ENCODE measurements around the gene PALLD. TPM values are rescaled to one million over a fixed set of nuclear protein-coding genes. Genes with fewer than 3 reads are reported as not detected.

Gene PALLD
- total RNA-seq, 1 experiment from 2014 or later, result 23.7 TPM

- no peaks in the 10 kb centered on the region for H3K9me3 Mint-ChIP-seq
- DNase-seq (ENCODE audit: low spot score), result no peak
- ATAC-seq, result no peak
- TF ChIP-seq, protein P1, sequence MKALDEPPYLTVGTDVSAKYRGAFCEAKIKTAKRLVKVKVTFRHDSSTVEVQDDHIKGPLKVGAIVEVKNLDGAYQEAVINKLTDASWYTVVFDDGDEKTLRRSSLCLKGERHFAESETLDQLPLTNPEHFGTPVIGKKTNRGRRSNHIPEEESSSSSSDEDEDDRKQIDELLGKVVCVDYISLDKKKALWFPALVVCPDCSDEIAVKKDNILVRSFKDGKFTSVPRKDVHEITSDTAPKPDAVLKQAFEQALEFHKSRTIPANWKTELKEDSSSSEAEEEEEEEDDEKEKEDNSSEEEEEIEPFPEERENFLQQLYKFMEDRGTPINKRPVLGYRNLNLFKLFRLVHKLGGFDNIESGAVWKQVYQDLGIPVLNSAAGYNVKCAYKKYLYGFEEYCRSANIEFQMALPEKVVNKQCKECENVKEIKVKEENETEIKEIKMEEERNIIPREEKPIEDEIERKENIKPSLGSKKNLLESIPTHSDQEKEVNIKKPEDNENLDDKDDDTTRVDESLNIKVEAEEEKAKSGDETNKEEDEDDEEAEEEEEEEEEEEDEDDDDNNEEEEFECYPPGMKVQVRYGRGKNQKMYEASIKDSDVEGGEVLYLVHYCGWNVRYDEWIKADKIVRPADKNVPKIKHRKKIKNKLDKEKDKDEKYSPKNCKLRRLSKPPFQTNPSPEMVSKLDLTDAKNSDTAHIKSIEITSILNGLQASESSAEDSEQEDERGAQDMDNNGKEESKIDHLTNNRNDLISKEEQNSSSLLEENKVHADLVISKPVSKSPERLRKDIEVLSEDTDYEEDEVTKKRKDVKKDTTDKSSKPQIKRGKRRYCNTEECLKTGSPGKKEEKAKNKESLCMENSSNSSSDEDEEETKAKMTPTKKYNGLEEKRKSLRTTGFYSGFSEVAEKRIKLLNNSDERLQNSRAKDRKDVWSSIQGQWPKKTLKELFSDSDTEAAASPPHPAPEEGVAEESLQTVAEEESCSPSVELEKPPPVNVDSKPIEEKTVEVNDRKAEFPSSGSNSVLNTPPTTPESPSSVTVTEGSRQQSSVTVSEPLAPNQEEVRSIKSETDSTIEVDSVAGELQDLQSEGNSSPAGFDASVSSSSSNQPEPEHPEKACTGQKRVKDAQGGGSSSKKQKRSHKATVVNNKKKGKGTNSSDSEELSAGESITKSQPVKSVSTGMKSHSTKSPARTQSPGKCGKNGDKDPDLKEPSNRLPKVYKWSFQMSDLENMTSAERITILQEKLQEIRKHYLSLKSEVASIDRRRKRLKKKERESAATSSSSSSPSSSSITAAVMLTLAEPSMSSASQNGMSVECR (CRISPR knock-in tag; IDR thresholded peaks at IDR 0.05; ENCODE audit: borderline replicate concordance), result no peak
- no peak for TF ChIP-seq HMGA2 (CRISPR knock-in tag; IDR thresholded peaks at IDR 0.05)
- TF ChIP-seq ELF4 (CRISPR knock-in tag; IDR thresholded peaks at IDR 0.05; ENCODE audit: low read depth), result no peak
- TF ChIP-seq USF1 (CRISPR knock-in tag; IDR thresholded peaks at IDR 0.05), result no peak
- no peak for TF ChIP-seq IRF1 (CRISPR knock-in tag; IDR thresholded peaks at IDR 0.05)
- no peak for TF ChIP-seq RELA (CRISPR knock-in tag; IDR thresholded peaks at IDR 0.05; ENCODE audit: borderline replicate concordance)
- no peak for TF ChIP-seq CBFB (CRISPR knock-in tag; IDR thresholded peaks at IDR 0.05; ENCODE audit: low read depth)
- TF ChIP-seq E2F4 (CRISPR knock-in tag; IDR thresholded peaks at IDR 0.05; ENCODE audit: borderline replicate concordance, low read depth), result no peak
- TF ChIP-seq, protein P2, sequence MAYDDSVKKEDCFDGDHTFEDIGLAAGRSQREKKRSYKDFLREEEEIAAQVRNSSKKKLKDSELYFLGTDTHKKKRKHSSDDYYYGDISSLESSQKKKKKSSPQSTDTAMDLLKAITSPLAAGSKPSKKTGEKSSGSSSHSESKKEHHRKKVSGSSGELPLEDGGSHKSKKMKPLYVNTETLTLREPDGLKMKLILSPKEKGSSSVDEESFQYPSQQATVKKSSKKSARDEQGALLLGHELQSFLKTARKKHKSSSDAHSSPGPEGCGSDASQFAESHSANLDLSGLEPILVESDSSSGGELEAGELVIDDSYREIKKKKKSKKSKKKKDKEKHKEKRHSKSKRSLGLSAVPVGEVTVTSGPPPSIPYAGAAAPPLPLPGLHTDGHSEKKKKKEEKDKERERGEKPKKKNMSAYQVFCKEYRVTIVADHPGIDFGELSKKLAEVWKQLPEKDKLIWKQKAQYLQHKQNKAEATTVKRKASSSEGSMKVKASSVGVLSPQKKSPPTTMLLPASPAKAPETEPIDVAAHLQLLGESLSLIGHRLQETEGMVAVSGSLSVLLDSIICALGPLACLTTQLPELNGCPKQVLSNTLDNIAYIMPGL (CRISPR knock-in tag; IDR thresholded peaks at IDR 0.05), result no peak
- no peak for TF ChIP-seq FOXJ3 (CRISPR knock-in tag; IDR thresholded peaks at IDR 0.05; ENCODE audit: borderline replicate concordance)
- no peak for TF ChIP-seq ZNF121 (CRISPR knock-in tag; IDR thresholded peaks at IDR 0.05)
- TF ChIP-seq KAT7 (CRISPR knock-in tag; IDR thresholded peaks at IDR 0.05; ENCODE audit: borderline replicate concordance), result no peak
- TF ChIP-seq, protein P3, sequence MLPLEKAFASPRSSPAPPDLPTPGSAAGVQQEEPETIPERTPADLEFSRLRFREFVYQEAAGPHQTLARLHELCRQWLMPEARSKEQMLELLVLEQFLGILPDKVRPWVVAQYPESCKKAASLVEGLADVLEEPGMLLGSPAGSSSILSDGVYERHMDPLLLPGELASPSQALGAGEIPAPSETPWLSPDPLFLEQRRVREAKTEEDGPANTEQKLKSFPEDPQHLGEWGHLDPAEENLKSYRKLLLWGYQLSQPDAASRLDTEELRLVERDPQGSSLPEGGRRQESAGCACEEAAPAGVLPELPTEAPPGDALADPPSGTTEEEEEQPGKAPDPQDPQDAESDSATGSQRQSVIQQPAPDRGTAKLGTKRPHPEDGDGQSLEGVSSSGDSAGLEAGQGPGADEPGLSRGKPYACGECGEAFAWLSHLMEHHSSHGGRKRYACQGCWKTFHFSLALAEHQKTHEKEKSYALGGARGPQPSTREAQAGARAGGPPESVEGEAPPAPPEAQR (CRISPR knock-in tag; IDR thresholded peaks at IDR 0.05), result no peak
- ChIA-PET CTCF (no interaction called here), POLR2A (no interaction called here)
- H3K4me1 Mint-ChIP-seq, result peaks cover 19% of the 10 kb centered on the region
- no peaks in the 10 kb centered on the region for H3K36me3 Mint-ChIP-seq
- H3K27me3 Mint-ChIP-seq (ENCODE audit: low read depth), result peaks cover 14% of the 10 kb centered on the region
- H3K27ac Mint-ChIP-seq, result no peak overlapping the region
- no peak overlapping the region for H3K4me3 Mint-ChIP-seq
Observed at GRCh38 chr4:168566726-168567125, 69.9 kb downstream of the PALLD start.

- no peak for TF ChIP-seq IRF2 (CRISPR knock-in tag; IDR thresholded peaks at IDR 0.05; ENCODE audit: borderline replicate concordance, low read depth)
- ATAC-seq (peak; percentile 59), DNase-seq (ENCODE audit: low spot score) (no peak)
- Mint-ChIP-seq H3K27ac (no peak overlapping the region), H3K4me3 (no peak overlapping the region), H3K27me3 (ENCODE audit: low read depth) (peaks cover 4% of the 10 kb centered on the region), H3K9me3 (no peaks in the 10 kb centered on the region), H3K36me3 (no peaks in the 10 kb centered on the region), H3K4me1 (peaks cover 14% of the 10 kb centered on the region)
- ChIA-PET POLR2A (no interaction called here), CTCF (no interaction called here)
Observed at GRCh38 chr4:168569066-168569930, 72.4 kb downstream of the PALLD start.

Data from WTC11 (cell line).